ENCODE measurements around the gene PHPT1. TPM values are rescaled to one million over a fixed set of nuclear protein-coding genes. Genes with fewer than 3 reads are reported as not detected.

PHPT1 gene
- total and polyA plus RNA-seq, 2 experiments from 2014 or later = 86.2 to 437 TPM

DNA sequence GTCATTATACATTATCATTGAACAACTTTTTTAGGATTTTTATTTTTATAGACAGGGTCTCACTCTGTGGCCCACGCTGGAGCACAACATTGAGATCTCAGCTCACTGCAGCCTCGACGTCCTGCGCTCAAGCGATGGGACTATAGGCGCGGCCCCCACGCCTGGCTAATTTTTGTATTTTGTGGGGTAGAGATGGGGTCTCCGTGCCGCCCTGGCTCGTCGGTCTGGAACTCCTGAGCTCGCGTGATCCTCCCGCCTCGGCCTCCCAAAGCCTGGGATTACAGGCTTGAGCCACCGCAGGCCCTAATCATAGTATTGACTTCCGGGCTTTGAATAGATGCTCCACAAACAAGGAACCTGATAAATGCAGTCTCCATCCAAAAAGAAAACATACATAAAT lies 18.3 kb downstream of the PHPT1 start (continued):
- TF ChIP-seq, protein P1, sequence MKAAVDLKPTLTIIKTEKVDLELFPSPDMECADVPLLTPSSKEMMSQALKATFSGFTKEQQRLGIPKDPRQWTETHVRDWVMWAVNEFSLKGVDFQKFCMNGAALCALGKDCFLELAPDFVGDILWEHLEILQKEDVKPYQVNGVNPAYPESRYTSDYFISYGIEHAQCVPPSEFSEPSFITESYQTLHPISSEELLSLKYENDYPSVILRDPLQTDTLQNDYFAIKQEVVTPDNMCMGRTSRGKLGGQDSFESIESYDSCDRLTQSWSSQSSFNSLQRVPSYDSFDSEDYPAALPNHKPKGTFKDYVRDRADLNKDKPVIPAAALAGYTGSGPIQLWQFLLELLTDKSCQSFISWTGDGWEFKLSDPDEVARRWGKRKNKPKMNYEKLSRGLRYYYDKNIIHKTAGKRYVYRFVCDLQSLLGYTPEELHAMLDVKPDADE (IDR thresholded peaks at IDR 0.05) = no peak
- TF ChIP-seq ZNF331 (CRISPR knock-in tag; IDR thresholded peaks at IDR 0.05; ENCODE audit: low read depth) (no peak), STAT1 (IDR thresholded peaks at IDR 0.05; ENCODE audit: unreplicated experiment) (no peak)
- TF ChIP-seq, protein P2, sequence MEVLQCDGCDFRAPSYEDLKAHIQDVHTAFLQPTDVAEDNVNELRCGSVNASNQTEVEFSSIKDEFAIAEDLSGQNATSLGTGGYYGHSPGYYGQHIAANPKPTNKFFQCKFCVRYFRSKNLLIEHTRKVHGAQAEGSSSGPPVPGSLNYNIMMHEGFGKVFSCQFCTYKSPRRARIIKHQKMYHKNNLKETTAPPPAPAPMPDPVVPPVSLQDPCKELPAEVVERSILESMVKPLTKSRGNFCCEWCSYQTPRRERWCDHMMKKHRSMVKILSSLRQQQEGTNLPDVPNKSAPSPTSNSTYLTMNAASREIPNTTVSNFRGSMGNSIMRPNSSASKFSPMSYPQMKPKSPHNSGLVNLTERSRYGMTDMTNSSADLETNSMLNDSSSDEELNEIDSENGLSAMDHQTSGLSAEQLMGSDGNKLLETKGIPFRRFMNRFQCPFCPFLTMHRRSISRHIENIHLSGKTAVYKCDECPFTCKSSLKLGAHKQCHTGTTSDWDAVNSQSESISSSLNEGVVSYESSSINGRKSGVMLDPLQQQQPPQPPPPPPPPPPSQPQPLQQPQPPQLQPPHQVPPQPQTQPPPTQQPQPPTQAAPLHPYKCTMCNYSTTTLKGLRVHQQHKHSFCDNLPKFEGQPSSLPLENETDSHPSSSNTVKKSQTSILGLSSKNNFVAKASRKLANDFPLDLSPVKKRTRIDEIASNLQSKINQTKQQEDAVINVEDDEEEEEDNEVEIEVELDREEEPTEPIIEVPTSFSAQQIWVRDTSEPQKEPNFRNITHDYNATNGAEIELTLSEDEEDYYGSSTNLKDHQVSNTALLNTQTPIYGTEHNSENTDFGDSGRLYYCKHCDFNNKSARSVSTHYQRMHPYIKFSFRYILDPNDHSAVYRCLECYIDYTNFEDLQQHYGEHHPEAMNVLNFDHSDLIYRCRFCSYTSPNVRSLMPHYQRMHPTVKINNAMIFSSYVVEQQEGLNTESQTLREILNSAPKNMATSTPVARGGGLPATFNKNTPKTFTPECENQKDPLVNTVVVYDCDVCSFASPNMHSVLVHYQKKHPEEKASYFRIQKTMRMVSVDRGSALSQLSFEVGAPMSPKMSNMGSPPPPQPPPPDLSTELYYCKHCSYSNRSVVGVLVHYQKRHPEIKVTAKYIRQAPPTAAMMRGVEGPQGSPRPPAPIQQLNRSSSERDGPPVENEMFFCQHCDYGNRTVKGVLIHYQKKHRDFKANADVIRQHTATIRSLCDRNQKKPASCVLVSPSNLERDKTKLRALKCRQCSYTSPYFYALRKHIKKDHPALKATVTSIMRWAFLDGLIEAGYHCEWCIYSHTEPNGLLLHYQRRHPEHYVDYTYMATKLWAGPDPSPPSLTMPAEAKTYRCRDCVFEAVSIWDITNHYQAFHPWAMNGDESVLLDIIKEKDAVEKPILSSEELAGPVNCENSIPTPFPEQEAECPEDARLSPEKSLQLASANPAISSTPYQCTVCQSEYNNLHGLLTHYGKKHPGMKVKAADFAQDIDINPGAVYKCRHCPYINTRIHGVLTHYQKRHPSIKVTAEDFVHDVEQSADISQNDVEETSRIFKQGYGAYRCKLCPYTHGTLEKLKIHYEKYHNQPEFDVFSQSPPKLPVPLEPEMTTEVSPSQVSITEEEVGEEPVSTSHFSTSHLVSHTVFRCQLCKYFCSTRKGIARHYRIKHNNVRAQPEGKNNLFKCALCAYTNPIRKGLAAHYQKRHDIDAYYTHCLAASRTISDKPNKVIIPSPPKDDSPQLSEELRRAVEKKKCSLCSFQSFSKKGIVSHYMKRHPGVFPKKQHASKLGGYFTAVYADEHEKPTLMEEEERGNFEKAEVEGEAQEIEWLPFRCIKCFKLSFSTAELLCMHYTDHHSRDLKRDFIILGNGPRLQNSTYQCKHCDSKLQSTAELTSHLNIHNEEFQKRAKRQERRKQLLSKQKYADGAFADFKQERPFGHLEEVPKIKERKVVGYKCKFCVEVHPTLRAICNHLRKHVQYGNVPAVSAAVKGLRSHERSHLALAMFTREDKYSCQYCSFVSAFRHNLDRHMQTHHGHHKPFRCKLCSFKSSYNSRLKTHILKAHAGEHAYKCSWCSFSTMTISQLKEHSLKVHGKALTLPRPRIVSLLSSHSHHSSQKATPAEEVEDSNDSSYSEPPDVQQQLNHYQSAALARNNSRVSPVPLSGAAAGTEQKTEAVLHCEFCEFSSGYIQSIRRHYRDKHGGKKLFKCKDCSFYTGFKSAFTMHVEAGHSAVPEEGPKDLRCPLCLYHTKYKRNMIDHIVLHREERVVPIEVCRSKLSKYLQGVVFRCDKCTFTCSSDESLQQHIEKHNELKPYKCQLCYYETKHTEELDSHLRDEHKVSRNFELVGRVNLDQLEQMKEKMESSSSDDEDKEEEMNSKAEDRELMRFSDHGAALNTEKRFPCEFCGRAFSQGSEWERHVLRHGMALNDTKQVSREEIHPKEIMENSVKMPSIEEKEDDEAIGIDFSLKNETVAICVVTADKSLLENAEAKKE (CRISPR knock-in tag; IDR thresholded peaks at IDR 0.05) = no peak

- Histone ChIP-seq H3K27me3 (ENCODE audit: insufficient read depth) (no peaks in the 10 kb centered on the region), H2AFZ (no peak overlapping the region), H3F3A (replicated peaks; ENCODE audit: low read depth) (0 out of 2 replicates have a peak, but pooled peaks cover 2% of the 10 kb centered on the region), H3K4me3 (no peak overlapping the region), H4K20me1 (replicated peaks; ENCODE audit: insufficient read depth) (peaks cover 15% of the 10 kb centered on the region), H3K36me3 (ENCODE audit: insufficient read depth) (peaks cover 6% of the 10 kb centered on the region), H3K9me2 (ENCODE audit: insufficient read depth) (peaks cover 4% of the 10 kb centered on the region; the same call in 1 of the 2 replicates), H3K27ac (ENCODE audit: low read depth) (no peak overlapping the region), H3K4me1 (ENCODE audit: insufficient read depth) (peaks cover 3% of the 10 kb centered on the region; the same call in 1 of the 2 replicates), H3K79me2 (replicated peaks; ENCODE audit: insufficient read depth) (peaks cover 21% of the 10 kb centered on the region), H3K4me2 (no peak overlapping the region)
- ATAC-seq (no peak), DNase-seq (ENCODE audit: low spot score) (no peak)
- peaks cover 56% of the 10 kb centered on the region for H3K36me3 Mint-ChIP-seq (ENCODE audit: low read depth)
- H3K27me3 Mint-ChIP-seq (ENCODE audit: insufficient read depth, low read depth, poor library complexity) = peaks cover 20% of the 10 kb centered on the region
- peaks cover 56% of the 10 kb centered on the region for H3K9me3 Mint-ChIP-seq
- H3K4me1 Mint-ChIP-seq = peaks cover 5% of the 10 kb centered on the region
- no peak overlapping the region for H3K27ac Mint-ChIP-seq
- peak overlapping the region; percentile 46; the same call in 2 of the 3 replicates for H3K4me3 Mint-ChIP-seq
- TF ChIP-seq EZH2 (IDR thresholded peaks at IDR 0.05; ENCODE audit: low read depth, unreplicated experiment) = no peak
- no peak for TF ChIP-seq JUNB (IDR thresholded peaks at IDR 0.05; ENCODE audit: unreplicated experiment)
- TF ChIP-seq, protein P1 (IDR thresholded peaks at IDR 0.05) = no peak
- TF ChIP-seq EZH2phosphoT487 (IDR thresholded peaks at IDR 0.05; ENCODE audit: unreplicated experiment) = no peak
- TF ChIP-seq NANOG (IDR thresholded peaks at IDR 0.05; ENCODE audit: borderline replicate concordance) = no peak
- TF ChIP-seq ZNF114 (CRISPR knock-in tag; IDR thresholded peaks at IDR 0.05) = no peak
- TF ChIP-seq STAT1 (IDR thresholded peaks at IDR 0.05; ENCODE audit: unreplicated experiment) = no peak
- no peak for TF ChIP-seq ZNF331 (CRISPR knock-in tag; IDR thresholded peaks at IDR 0.05; ENCODE audit: low read depth)
- no peak for TF ChIP-seq REST (IDR thresholded peaks at IDR 0.05; ENCODE audit: unreplicated experiment)
These were observed 18.7 kb downstream of the PHPT1 start for GRCh38 chr9:136867917-136868316.

All from GM23338 (cell line).